B cell (primary cell): ENCODE measurements around the gene KCNIP1. TPM values are rescaled to one million over a fixed set of nuclear protein-coding genes. Genes with fewer than 3 reads are reported as not detected.

Source experiments
- ATAC-seq: fragments of 200-7000 bp; cut with Tn5 transposase; one replicate; pipeline ENCODE4 v1.10.0; 2021; ENCODE audit warnings: low read depth, mild to moderate bottlenecking, moderate number of reproducible peaks, moderate library complexity
- CTCF ChIA-PET: fragments of 350-600 bp; sonication (Branson Sonifier 250); formaldehyde crosslinking; loops from one replicate; lab custom pipeline; 2021; ENCODE audit warnings: antibody characterized with exemption, inconsistent platforms; lab: Charles Lee
- POLR2A ChIA-PET: fragments of 350-600 bp; sonication (Branson Sonifier 250); formaldehyde crosslinking; loops from one replicate; lab custom pipeline; 2021; ENCODE audit warnings: antibody characterized with exemption; lab: Charles Lee
- DNase-seq: peaks from one replicate; pipeline ENCODE4 v3.0.0; 2013
- H2AFZ ChIP-seq: 2 replicates; pipeline ENCODE4 v1.6.1; 2012; ENCODE audit warnings: mild to moderate bottlenecking, low read depth, low read length; ENCODE audit not compliant: insufficient read depth, poor library complexity, severe bottlenecking
- H3K27ac ChIP-seq, 2 donors: 1 replicate in 1 of 2; 2 replicates in 1 of 2; pipeline ENCODE4 v1.5.1; 2012 to 2013; ENCODE audit warnings: low read length in 2 of 2, mild to moderate bottlenecking in 2 of 2, moderate library complexity in 1 of 2
- H3K27me3 ChIP-seq, 4 experiments: fragments of 200-600 bp in 1 of 4; sonication (generic) in 1 of 4; replicated peaks in 1 of 4; 1 replicate in 2 of 4; 2 replicates in 2 of 4; pipeline versions ENCODE4 v1.6.1 to v1.7.0; 2013 to 2016; ENCODE audit warnings: low read length in 3 of 4, mild to moderate bottlenecking in 2 of 4, mixed read lengths in 1 of 4, moderate library complexity in 1 of 4; ENCODE audit not compliant: insufficient read depth in 4 of 4, control insufficient read depth in 3 of 4; ENCODE audit errors: control extremely low read depth in 1 of 4
- H3K36me3 ChIP-seq, 2 experiments: replicated peaks in 1 of 2; 1 replicate in 1 of 2; 2 replicates in 1 of 2; pipeline versions ENCODE4 v1.6.1 to v1.7.1; 2013; ENCODE audit warnings: low read length in 1 of 2; ENCODE audit not compliant: insufficient read depth in 2 of 2, control insufficient read depth in 1 of 2; ENCODE audit errors: control extremely low read depth in 1 of 2, extremely low read depth in 1 of 2
- H3K4me1 ChIP-seq, 2 donors: fragments of 200-600 bp in 1 of 2; sonication (generic) in 1 of 2; 1 replicate in 1 of 2; 2 replicates in 1 of 2; pipeline versions ENCODE4 v1.5.1 to v1.6.1; 2013 to 2017; ENCODE audit warnings: low read length in 2 of 2; ENCODE audit not compliant: control insufficient read depth in 2 of 2, insufficient read depth in 2 of 2
- H3K4me2 ChIP-seq: replicated peaks from 2 replicates; pipeline ENCODE3; 2012; ENCODE audit warnings: mild to moderate bottlenecking, low read depth, low read length; ENCODE audit not compliant: poor library complexity, severe bottlenecking
- H3K4me3 ChIP-seq, 5 experiments: fragments of 200-600 bp in 1 of 5; sonication (generic) in 1 of 5; 1 replicate in 3 of 5; 2 replicates in 2 of 5; pipeline versions ENCODE4 v1.5.1 to v1.7.0; 2011 to 2016; ENCODE audit warnings: low read length in 4 of 5, mild to moderate bottlenecking in 4 of 5, low read depth in 2 of 5, control low read depth in 1 of 5, moderate library complexity in 1 of 5; ENCODE audit not compliant: insufficient read depth in 1 of 5; ENCODE audit errors: control extremely low read depth in 1 of 5, extremely low read depth in 1 of 5
- H3K79me2 ChIP-seq: fragments of 200-600 bp; sonication (generic); one replicate; pipeline ENCODE4 v1.6.0; 2016; ENCODE audit warnings: low read length; ENCODE audit not compliant: control insufficient read depth, insufficient read depth
- H3K9ac ChIP-seq: fragments of 200-600 bp; sonication (generic); 2 replicates; pipeline ENCODE4 v1.6.1; 2017; ENCODE audit warnings: mild to moderate bottlenecking, low read length, moderate library complexity
- H3K9me3 ChIP-seq, 3 donors: one replicate each; pipeline versions ENCODE4 v1.6.1 to v1.7.1; 2013; ENCODE audit warnings: low read length in 2 of 3; ENCODE audit not compliant: control insufficient read depth in 2 of 3, insufficient read depth in 1 of 3; ENCODE audit errors: control extremely low read depth in 1 of 3
- H4K20me1 ChIP-seq: 2 replicates; pipeline ENCODE4 v1.6.0; 2012; ENCODE audit warnings: mild to moderate bottlenecking, low read length; ENCODE audit not compliant: insufficient read depth, control insufficient read depth, poor library complexity, severe bottlenecking
- H3K27ac Mint-ChIP-seq: one replicate; pipeline ENCODE4 v1.8.0; 2021; ENCODE audit warnings: mixed read lengths
- H3K27me3 Mint-ChIP-seq: one replicate; pipeline ENCODE4 v1.8.0; 2021; ENCODE audit warnings: mixed read lengths
- H3K4me1 Mint-ChIP-seq: one replicate; pipeline ENCODE4 v1.8.0; 2021; ENCODE audit warnings: mixed read lengths
- H3K4me3 Mint-ChIP-seq: one replicate; pipeline ENCODE4 v1.8.0; 2021; ENCODE audit warnings: mixed read lengths
- H3K9me3 Mint-ChIP-seq: one replicate; pipeline ENCODE4 v1.8.0; 2022; ENCODE audit warnings: mixed read lengths; ENCODE audit not compliant: insufficient read depth
- CTCF ChIP-seq: fragments of 200-600 bp; IDR thresholded peaks from one replicate; pipeline ENCODE4 v1.8.0; 2022; ENCODE audit warnings: antibody characterized with exemption, mild to moderate bottlenecking
- EZH2 ChIP-seq: IDR thresholded peaks from 2 replicates; pipeline ENCODE4 v1.6.1; 2012; ENCODE audit warnings: borderline replicate concordance, low read depth, mild to moderate bottlenecking, moderate library complexity, low read length; ENCODE audit not compliant: insufficient read depth, poor library complexity, severe bottlenecking
- WGBS: methylation state at CpG from one replicate; pipeline ENCODE4 v1.1.5; 2013; ENCODE audit warnings: missing lambda C conversion rate; ENCODE audit not compliant: insufficient coverage; 5-methylcytosine and 5-hydroxymethylcytosine counted together
- intact Hi-C: fragments of 100-400 bp; cut with micrococcal nuclease; formaldehyde crosslinking; loops from one replicate; pipeline ENCODE4 v1.10.0; 2022
- polyA plus RNA-seq: library from polyadenylated mRNA; depleted of rRNA; stranded (reverse); fragments of >200 nt; gene quantifications from 2 replicates; pipeline ENCODE4 v1.2.3, GENCODE V29; 2012
- total RNA-seq, 2 donors: library from RNA; stranded (reverse); fragments of 120-200 nt in 1 of 2; gene quantifications; 1 replicate in 1 of 2; 2 replicates in 1 of 2; pipeline versions ENCODE4 v1.2.3 to v1.2.4, GENCODE V29; 2013 to 2022

The KCNIP1 gene
- total and polyA plus RNA-seq, 2 donors (not counting 1 experiment from before 2014, with no cell fraction given), result not detected

- no peak overlapping the region for H3K4me3 Mint-ChIP-seq
- CTCF ChIA-PET, result no interaction called here
- no peak overlapping the region for H3K9ac ChIP-seq
- H3K4me3 ChIP-seq, result no peak overlapping the region
- ATAC-seq (no peak), DNase-seq (no peak)
- H3K4me2 ChIP-seq, result no peak overlapping the region
- peaks cover 0 to 3% (median 0%) of the 10 kb centered on the region in 4 experiments for H3K27me3 ChIP-seq
- intact Hi-C loops, result no loop called here
- WGBS, result 98% methylated on average over 10 of the region's 12 CpGs
- H4K20me1 ChIP-seq, result no peaks in the 10 kb centered on the region
- H3K27me3 Mint-ChIP-seq, result peaks cover 6% of the 10 kb centered on the region
- H3K36me3 ChIP-seq, result no peaks in the 10 kb centered on the region
- peaks cover 0 to 15% of the 10 kb centered on the region in 2 donors for H3K4me1 ChIP-seq
- POLR2A ChIA-PET, result no interaction called here
- no peaks in the 10 kb centered on the region for H3K9me3 ChIP-seq
- H3K4me1 Mint-ChIP-seq, result peaks cover 8% of the 10 kb centered on the region
- no peak overlapping the region for H2AFZ ChIP-seq
- H3K27ac ChIP-seq, result no peak overlapping the region
- H3K79me2 ChIP-seq, result no peaks in the 10 kb centered on the region
- TF ChIP-seq CTCF, result no peak
- H3K27ac Mint-ChIP-seq, result no peak overlapping the region
- no peaks in the 10 kb centered on the region for H3K9me3 Mint-ChIP-seq
These were observed 269.5 kb downstream of the KCNIP1 start for GRCh38 chr5:170773024-170773985.

GRCh38 chr5:170774831-170775230 lies 271.0 kb downstream of the KCNIP1 start:
- Mint-ChIP-seq H3K27ac (no peak overlapping the region), H3K9me3 (no peaks in the 10 kb centered on the region), H3K27me3 (peaks cover 6% of the 10 kb centered on the region), H3K4me1 (peaks cover 8% of the 10 kb centered on the region), H3K4me3 (no peak overlapping the region)
- TF ChIP-seq EZH2, result no peak
- TF ChIP-seq CTCF, result no peak
- no peaks in the 10 kb centered on the region for H3K79me2 ChIP-seq
- H3K9ac ChIP-seq, result no peak overlapping the region
- H2AFZ ChIP-seq, result no peak overlapping the region
- no peaks in the 10 kb centered on the region for H4K20me1 ChIP-seq
- peaks cover 0 to 15% of the 10 kb centered on the region in 2 donors for H3K4me1 ChIP-seq
- intact Hi-C loops, result no loop called here
- DNase-seq (no peak), ATAC-seq (no peak)
- ChIA-PET CTCF (no interaction called here), POLR2A (no interaction called here)
- no peak overlapping the region for H3K4me2 ChIP-seq
- H3K9me3 ChIP-seq, result no peaks in the 10 kb centered on the region
- H3K36me3 ChIP-seq, result no peaks in the 10 kb centered on the region
- 85% methylated on average over 5 of the region's 5 CpGs for WGBS
- no peak overlapping the region for H3K4me3 ChIP-seq
- H3K27me3 ChIP-seq, result no peaks in the 10 kb centered on the region
- no peak overlapping the region for H3K27ac ChIP-seq
